IMR-90 (cell line): ENCODE data around the gene DCC. TPM values are rescaled to one million over a fixed set of nuclear protein-coding genes. Genes with fewer than 3 reads are reported as not detected.

Experiments used
- ATAC-seq: fragments of 200-7000 bp; cut with Tn5 transposase; 2 replicates; pipeline ENCODE4 v1.9.1; 2020; ENCODE audit warnings: low read depth, mild to moderate bottlenecking, moderate library complexity
- BruUV-seq: library from RNA; stranded (reverse); fragments of 400-500 nt; replicated peaks from 2 replicates; lab custom pipeline; 2021; lab: Mats Ljungman, UMichigan
- CTCF ChIA-PET: fragments of 300-600 bp; formaldehyde crosslinking; extraction: SDS; loops from one replicate; lab custom pipeline; 2021; ENCODE audit warnings: antibody characterized with exemption; lab: Yijun Ruan, JAX
- POLR2A ChIA-PET: fragments of 300-600 bp; sonication (Branson Sonifier 250); formaldehyde crosslinking; loops from one replicate; lab custom pipeline; 2022; ENCODE audit warnings: antibody characterized with exemption; ENCODE audit not compliant: unreplicated experiment; lab: Charles Lee
- DNase-seq: peaks from one replicate; pipeline ENCODE4 v3.0.0; 2013
- H2AFZ ChIP-seq: replicated peaks from 2 replicates; pipeline ENCODE3; 2013; ENCODE audit warnings: low read length, mild to moderate bottlenecking; ENCODE audit not compliant: poor library complexity
- H2AK5ac ChIP-seq: 2 replicates; pipeline ENCODE4 v1.6.1; 2013; ENCODE audit warnings: low read depth, low read length, inconsistent platforms
- H2AK9ac ChIP-seq: replicated peaks from 2 replicates; pipeline ENCODE3; 2013; ENCODE audit warnings: mild to moderate bottlenecking, low read depth, low read length, moderate library complexity; ENCODE audit not compliant: poor library complexity
- H2BK120ac ChIP-seq: 2 replicates; pipeline ENCODE4 v1.6.1; 2013; ENCODE audit warnings: low read depth, low read length, inconsistent platforms
- H2BK15ac ChIP-seq: 3 replicates; pipeline ENCODE4 v1.6.1; 2013; ENCODE audit warnings: low read depth, low read length, inconsistent platforms
- H2BK20ac ChIP-seq: 2 replicates; pipeline ENCODE4 v1.6.1; 2013; ENCODE audit warnings: low read depth, mild to moderate bottlenecking, inconsistent platforms, low read length, moderate library complexity
- H2BK5ac ChIP-seq: 2 replicates; pipeline ENCODE4 v1.6.1; 2013; ENCODE audit warnings: mild to moderate bottlenecking, low read depth, low read length, inconsistent platforms; ENCODE audit not compliant: poor library complexity, severe bottlenecking
- H3K14ac ChIP-seq: replicated peaks from 2 replicates; pipeline ENCODE4 v1.6.1; 2013; ENCODE audit warnings: low read depth, low read length, inconsistent platforms
- H3K18ac ChIP-seq: 2 replicates; pipeline ENCODE4 v1.6.1; 2013; ENCODE audit warnings: low read depth, low read length, control low read depth
- H3K23ac ChIP-seq: 2 replicates; pipeline ENCODE4 v1.6.1; 2013; ENCODE audit warnings: low read depth, low read length, inconsistent platforms
- H3K27ac ChIP-seq: 2 replicates; pipeline ENCODE4 v1.5.1; 2013; ENCODE audit warnings: mild to moderate bottlenecking, control low read depth, low read length; ENCODE audit not compliant: insufficient read depth
- H3K27me3 ChIP-seq: 2 replicates; pipeline ENCODE4 v1.6.1; 2013; ENCODE audit warnings: low read length; ENCODE audit not compliant: control insufficient read depth, insufficient read depth
- H3K36me3 ChIP-seq: 2 replicates; pipeline ENCODE4 v1.6.1; 2013; ENCODE audit warnings: low read length, mixed read lengths; ENCODE audit not compliant: control insufficient read depth, insufficient read depth
- H3K4ac ChIP-seq: 2 replicates; pipeline ENCODE4 v1.6.1; 2013; ENCODE audit warnings: low read depth, low read length, inconsistent platforms
- H3K4me1 ChIP-seq: 2 replicates; pipeline ENCODE4 v1.6.1; 2013; ENCODE audit warnings: low read length, mixed read lengths; ENCODE audit not compliant: control insufficient read depth, insufficient read depth
- H3K4me2 ChIP-seq: 2 replicates; pipeline ENCODE4 v1.6.1; 2013; ENCODE audit warnings: low read depth, mild to moderate bottlenecking, control low read depth, low read length, moderate library complexity
- H3K4me3 ChIP-seq: 2 replicates; pipeline ENCODE4 v1.5.1; 2013; ENCODE audit warnings: low read depth, mild to moderate bottlenecking, control low read depth, low read length, moderate library complexity; ENCODE audit not compliant: insufficient read depth
- H3K56ac ChIP-seq: 2 replicates; pipeline ENCODE4 v1.6.1; 2013; ENCODE audit warnings: low read length, inconsistent platforms; ENCODE audit not compliant: insufficient read depth; ENCODE audit errors: extremely low read depth
- H3K79me1 ChIP-seq, 2 experiments: 2 replicates each; pipeline ENCODE4 v1.6.1; 2013; ENCODE audit warnings: low read length in 2 of 2, inconsistent platforms in 1 of 2, low read depth in 1 of 2
- H3K9ac ChIP-seq: 2 replicates; pipeline ENCODE4 v1.6.1; 2013; ENCODE audit warnings: low read depth, low read length, control low read depth
- H3K9me1 ChIP-seq: 2 replicates; pipeline ENCODE4 v1.6.1; 2013; ENCODE audit warnings: low read length, inconsistent platforms; ENCODE audit not compliant: insufficient read depth
- H3K9me3 ChIP-seq: 2 replicates; pipeline ENCODE4 v1.6.1; 2013; ENCODE audit warnings: low read length; ENCODE audit not compliant: control insufficient read depth, insufficient read depth
- H4K20me1 ChIP-seq: 2 replicates; pipeline ENCODE4 v1.6.1; 2013; ENCODE audit warnings: low read length, inconsistent platforms; ENCODE audit not compliant: insufficient read depth
- H4K5ac ChIP-seq: 2 replicates; pipeline ENCODE4 v1.6.1; 2013; ENCODE audit warnings: mild to moderate bottlenecking, low read depth, low read length, control low read depth
- H4K8ac ChIP-seq, 2 experiments: 2 replicates each; pipeline ENCODE4 v1.6.1; 2013; ENCODE audit warnings: low read depth in 2 of 2, low read length in 2 of 2, control low read depth in 1 of 2, inconsistent platforms in 1 of 2
- H4K91ac ChIP-seq: 2 replicates; pipeline ENCODE4 v1.6.1; 2013; ENCODE audit warnings: low read depth, low read length, inconsistent platforms; ENCODE audit not compliant: insufficient read depth
- BHLHE40 ChIP-seq: fragments of 150-350 bp; IDR thresholded peaks from 2 replicates; pipeline ENCODE4 v1.6.1; 2016; ENCODE audit warnings: mild to moderate bottlenecking, low read depth, low read length
- CEBPB ChIP-seq: IDR thresholded peaks from 2 replicates; pipeline ENCODE4 v1.6.1; 2012; ENCODE audit warnings: low read depth, low read length, improper control_type of control experiment
- CHD1 ChIP-seq: IDR thresholded peaks from 2 replicates; pipeline ENCODE4 v1.6.1; 2012; ENCODE audit warnings: low read depth, low read length, improper control_type of control experiment
- CTCF ChIP-seq: conservative IDR thresholded peaks from 2 replicates; pipeline ENCODE4 v1.5.1; 2012; ENCODE audit warnings: mild to moderate bottlenecking, low read depth, low read length, improper control_type of control experiment
- ELK1 ChIP-seq: fragments of 150-350 bp; IDR thresholded peaks from 2 replicates; pipeline ENCODE4 v1.6.1; 2016; ENCODE audit warnings: low read depth, mild to moderate bottlenecking, low read length, moderate library complexity, borderline replicate concordance
- FOS ChIP-seq: fragments of 150-350 bp; IDR thresholded peaks from 2 replicates; pipeline ENCODE4 v1.6.1; 2016; ENCODE audit warnings: low read depth, low read length
- MAFK ChIP-seq: IDR thresholded peaks from 2 replicates; pipeline ENCODE4 v1.6.1; 2012; ENCODE audit warnings: low read depth, low read length, improper control_type of control experiment
- MAZ ChIP-seq: IDR thresholded peaks from 2 replicates; pipeline ENCODE4 v1.6.1; 2012; ENCODE audit warnings: low read depth, mild to moderate bottlenecking, low read length, improper control_type of control experiment, moderate library complexity, borderline replicate concordance
- MXI1 ChIP-seq: IDR thresholded peaks from 2 replicates; pipeline ENCODE4 v1.6.1; 2012; ENCODE audit warnings: low read depth, mild to moderate bottlenecking, low read length, moderate library complexity, borderline replicate concordance
- NFE2L2 ChIP-seq: fragments of 150-350 bp; IDR thresholded peaks from 2 replicates; pipeline ENCODE4 v1.6.1; 2016; ENCODE audit warnings: low read depth, mild to moderate bottlenecking, low read length
- POLR2A ChIP-seq: IDR thresholded peaks from 2 replicates; pipeline ENCODE4 v1.6.1; 2012; ENCODE audit warnings: mild to moderate bottlenecking, low read depth, low read length
- RAD21 ChIP-seq: IDR thresholded peaks from 2 replicates; pipeline ENCODE4 v1.6.1; 2012; ENCODE audit warnings: low read length, improper control_type of control experiment
- RCOR1 ChIP-seq: IDR thresholded peaks from 2 replicates; pipeline ENCODE4 v1.6.1; 2012; ENCODE audit warnings: mild to moderate bottlenecking, low read length, improper control_type of control experiment; ENCODE audit not compliant: insufficient replicate concordance
- RFX5 ChIP-seq: IDR thresholded peaks from 2 replicates; pipeline ENCODE4 v1.8.0; 2012; ENCODE audit warnings: low read depth, mild to moderate bottlenecking, low read length, moderate library complexity
- SMC3 ChIP-seq: fragments of 150-350 bp; IDR thresholded peaks from 2 replicates; pipeline ENCODE4 v1.6.1; 2016; ENCODE audit warnings: low read depth, mild to moderate bottlenecking, antibody characterized with exemption, low read length, moderate library complexity
- USF2 ChIP-seq: fragments of 150-350 bp; IDR thresholded peaks from 2 replicates; pipeline ENCODE4 v1.6.1; 2017; ENCODE audit warnings: mild to moderate bottlenecking, antibody characterized with exemption, low read length, low read depth
- dilution Hi-C: fragments of 300-500 bp; cut with HindIII; formaldehyde crosslinking; loops from one replicate; pipeline ENCODE4 v1.14.3; 2018; ENCODE audit warnings: low sequenced_read_pairs; ENCODE audit not compliant: unreplicated experiment
- in situ Hi-C: fragments of 300-500 bp; cut with MboI; formaldehyde crosslinking; loops from 3 replicates; pipeline ENCODE4 v1.14.3; 2019; ENCODE audit warnings: low sequenced_read_pairs, inconsistent platforms, mixed read lengths
- intact Hi-C: fragments of 100-400 bp; cut with micrococcal nuclease; formaldehyde crosslinking; loops from 2 replicates; pipeline ENCODE4 v1.10.0; 2022
- polyA plus RNA-seq, 3 experiments: library from polyadenylated mRNA; depleted of rRNA; stranded (reverse); fragments of >200 nt; gene quantifications; 2 replicates each; pipeline ENCODE4 v1.2.3, GENCODE V29; 2012; ENCODE audit warnings: low replicate concordance in 1 of 3
- total RNA-seq: library from RNA; depleted of rRNA; stranded (reverse); fragments of >200 nt; gene quantifications from 2 replicates; pipeline ENCODE4 v1.2.3, GENCODE V29; 2012

DCC gene
- total and polyA plus RNA-seq, 2 of the 4 experiments (the other 2 are of a cell fraction), result 0.31 to 0.54 TPM

GRCh38 chr18:52403291-52404021 lies 63.5 kb downstream of the DCC start:
- BruUV-seq, result no TSS peak
- no peak for ATAC-seq
- in situ Hi-C loops, result no loop called here

More at GRCh38 chr18:52403291-52404021, 63.5 kb downstream of the DCC start:
- ChIA-PET POLR2A (no interaction called here), CTCF (no interaction called here)
- dilution Hi-C loops (no loop called here), intact Hi-C loops (no loop called here)
- H3K23ac ChIP-seq, result no peak overlapping the region
- H2BK5ac ChIP-seq, result no peak overlapping the region
- H3K4ac ChIP-seq, result no peak overlapping the region
- no peaks in the 10 kb centered on the region for H3K9me3 ChIP-seq
- no peaks in the 10 kb centered on the region for H3K36me3 ChIP-seq
- no peak overlapping the region for H2AK9ac ChIP-seq
- H2BK120ac ChIP-seq, result no peak overlapping the region
- no peak overlapping the region for H4K8ac ChIP-seq
- no peaks in the 10 kb centered on the region for H4K20me1 ChIP-seq
- no peak overlapping the region for H3K56ac ChIP-seq
- no peak overlapping the region for H3K18ac ChIP-seq
- H2BK15ac ChIP-seq, result no peak overlapping the region
- no peak overlapping the region for H2BK20ac ChIP-seq
- H3K4me3 ChIP-seq, result no peak overlapping the region
- no peak overlapping the region for H4K91ac ChIP-seq
- no peak overlapping the region for H3K4me2 ChIP-seq
- no peaks in the 10 kb centered on the region for H3K27me3 ChIP-seq
- no peak overlapping the region for H3K27ac ChIP-seq
- no peak overlapping the region for H3K14ac ChIP-seq
- TF ChIP-seq FOS, result no peak
- TF ChIP-seq NFE2L2, result no peak
- TF ChIP-seq CHD1, result no peak
- no peak for TF ChIP-seq USF2
- no peak for TF ChIP-seq MXI1
- no peak for TF ChIP-seq MAFK
- TF ChIP-seq BHLHE40, result no peak
- TF ChIP-seq POLR2A, result no peak
- no peak for TF ChIP-seq CEBPB
- no peak for TF ChIP-seq CTCF
- no peak for TF ChIP-seq SMC3
- TF ChIP-seq RAD21, result no peak
- no peak for TF ChIP-seq MAZ
- TF ChIP-seq RCOR1, result no peak
- no peak for TF ChIP-seq RFX5
- no peak for TF ChIP-seq ELK1
- H4K5ac ChIP-seq, result no peak overlapping the region
- H3K4me1 ChIP-seq, result no peaks in the 10 kb centered on the region
- H2AFZ ChIP-seq, result no peak overlapping the region
- H3K79me1 ChIP-seq, result no peaks in the 10 kb centered on the region
- H3K9me1 ChIP-seq, result no peaks in the 10 kb centered on the region
- no peak overlapping the region for H3K9ac ChIP-seq
- DNase-seq, result no peak
- no peak overlapping the region for H2AK5ac ChIP-seq
